ENCODE results near the gene BLM.

The BLM gene

DNA sequence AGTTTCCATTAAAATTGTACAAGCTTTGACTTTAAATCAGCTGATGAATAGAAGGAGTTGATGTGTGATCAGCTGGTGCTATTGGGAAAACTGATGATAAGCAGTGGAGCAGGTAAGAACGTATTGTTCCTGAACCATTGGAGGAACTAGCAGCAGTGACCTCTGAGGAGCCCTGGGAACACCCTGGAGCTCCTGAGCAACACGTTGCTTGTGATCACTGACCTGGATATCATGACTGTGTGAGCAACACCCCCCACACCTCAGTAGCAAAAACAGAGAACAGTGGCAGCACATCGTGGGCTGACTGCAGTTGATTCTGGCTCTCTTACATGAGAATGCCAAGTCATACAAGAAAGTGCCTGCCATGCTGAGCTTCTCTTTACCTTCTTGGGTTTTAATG lies 72.9 kb downstream of the BLM start:
- no peak for DNase-seq (ENCODE audit: low read depth)

DNA sequence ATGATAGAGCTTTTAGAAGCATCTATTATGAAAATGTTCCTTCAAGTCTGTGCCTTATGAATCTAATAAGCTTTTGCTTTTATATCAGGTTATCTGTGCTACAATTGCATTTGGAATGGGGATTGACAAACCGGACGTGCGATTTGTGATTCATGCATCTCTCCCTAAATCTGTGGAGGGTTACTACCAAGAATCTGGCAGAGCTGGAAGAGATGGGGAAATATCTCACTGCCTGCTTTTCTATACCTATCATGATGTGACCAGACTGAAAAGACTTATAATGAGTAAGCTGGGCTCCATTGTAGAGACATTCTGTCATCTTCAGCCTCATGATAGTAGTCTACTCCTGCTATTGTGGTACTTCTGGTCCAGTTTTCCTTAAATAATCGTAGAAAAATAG lies 73.4 kb downstream of the BLM start:
- DNase-seq (ENCODE audit: low read depth) = no peak

DNA sequence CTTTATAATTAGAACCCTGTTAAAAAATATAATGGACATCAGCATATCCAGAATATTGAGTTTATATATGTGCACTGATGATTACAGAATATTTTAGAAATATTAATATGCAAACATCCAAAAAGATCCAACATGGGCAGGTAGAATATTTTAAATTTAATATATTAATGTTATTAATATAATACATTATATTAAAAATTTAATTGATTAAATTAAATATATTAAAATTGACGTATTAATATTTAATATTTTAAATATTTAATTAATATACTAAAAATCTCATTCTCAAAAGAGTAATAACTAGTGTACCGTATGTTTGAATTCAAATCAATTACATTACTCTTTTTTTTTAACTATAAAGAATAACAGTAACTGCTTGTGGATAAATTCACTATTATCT lies 77.4 kb downstream of the BLM start:
- no peak for DNase-seq (ENCODE audit: low read depth)

DNA sequence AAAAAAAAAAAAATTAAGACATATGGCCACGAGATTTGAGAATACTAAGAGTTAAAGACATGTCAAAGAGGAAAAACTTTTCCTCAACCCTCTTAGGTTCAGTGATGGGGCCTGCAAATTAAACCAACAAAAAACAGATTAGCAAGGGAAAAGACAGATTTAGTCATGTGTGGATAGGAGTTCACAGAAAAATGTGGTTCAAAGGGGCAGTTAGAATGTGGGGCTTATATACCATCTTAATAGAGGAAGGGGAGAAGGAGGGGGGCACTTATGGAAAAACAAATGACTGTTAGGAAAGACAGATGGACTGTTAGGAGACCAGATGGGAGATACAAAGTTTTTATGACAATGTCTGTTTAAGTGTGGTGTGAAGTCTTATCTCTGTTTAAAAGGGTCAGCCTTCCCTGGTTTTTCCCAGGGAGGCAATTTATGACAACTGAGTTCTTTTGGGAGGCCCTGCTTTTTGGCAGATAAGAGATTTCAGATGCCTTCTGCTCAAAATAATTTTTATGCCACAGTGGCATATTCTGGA lies 82.6 kb downstream of the BLM start:
- DNase-seq (ENCODE audit: low read depth) = no peak

DNA sequence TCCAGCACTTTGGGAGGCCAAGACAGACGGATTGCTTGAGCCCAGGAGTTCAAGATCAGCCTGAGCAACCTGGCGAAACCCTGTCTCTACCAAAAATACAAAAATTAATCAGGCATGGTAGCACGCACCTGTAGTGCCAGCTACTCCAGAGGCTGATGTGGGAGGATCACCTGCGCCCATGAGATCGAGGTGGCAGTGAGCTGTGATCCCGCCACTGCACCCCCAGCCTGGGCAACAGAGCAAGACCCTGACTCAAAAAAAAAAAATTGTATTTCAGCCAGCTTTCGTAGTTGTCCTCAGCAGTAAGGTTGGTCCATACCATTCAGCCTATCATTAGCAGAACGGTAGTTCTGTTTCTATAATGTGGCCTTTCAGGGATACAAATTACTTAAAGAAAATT lies 84.7 kb downstream of the BLM start:
- no peak for DNase-seq (ENCODE audit: low read depth)

DNA sequence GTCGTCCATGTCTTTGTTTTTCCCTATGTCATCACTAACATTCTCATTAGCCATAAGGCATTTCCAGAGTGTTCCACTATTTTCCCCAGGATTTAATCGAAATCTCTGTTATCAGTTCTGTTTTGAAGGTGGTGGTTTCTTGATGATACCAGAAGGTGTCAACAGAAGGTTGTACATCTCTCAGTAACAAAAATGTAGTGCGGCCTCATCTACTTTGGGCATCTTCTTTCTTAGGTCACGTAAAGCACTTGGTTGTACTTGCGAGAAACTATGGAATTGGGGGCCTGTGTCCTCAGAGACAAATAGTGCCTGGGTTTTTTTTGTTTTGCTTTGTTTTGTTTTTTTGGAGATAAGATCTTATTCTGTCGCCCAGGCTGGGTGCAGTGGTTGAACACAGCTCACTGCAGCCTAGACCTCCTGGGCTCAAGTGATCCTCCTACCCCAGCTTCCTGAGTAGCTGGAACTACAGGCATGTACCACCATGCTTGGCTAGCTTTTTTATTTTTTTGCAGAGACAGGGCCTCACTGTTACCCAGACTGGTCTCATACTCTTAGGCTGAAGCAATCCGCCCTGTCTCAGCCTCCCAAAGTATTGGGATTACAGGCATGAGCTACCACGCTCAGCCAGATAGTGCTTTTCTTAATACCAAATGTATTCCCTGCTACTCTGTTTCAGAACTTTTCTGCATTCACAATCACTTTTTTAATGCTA lies 90.1 kb downstream of the BLM start:
- DNase-seq (ENCODE audit: low read depth) = no peak

DNA sequence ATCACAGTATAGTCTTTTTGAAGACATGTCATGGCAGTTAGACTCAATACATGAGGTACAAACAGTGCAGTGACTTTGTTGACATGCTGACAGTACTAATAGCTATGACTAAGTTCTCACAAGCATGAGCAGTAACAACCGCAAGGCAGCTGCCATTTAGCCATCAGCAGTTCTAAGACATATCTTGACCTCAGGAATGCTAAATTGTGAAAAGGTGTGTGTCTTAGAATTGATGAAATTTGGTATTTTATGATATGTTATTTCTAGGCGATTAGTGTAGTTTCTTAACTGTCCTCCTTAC lies 90.6 kb downstream of the BLM start:
- DNase-seq (ENCODE audit: low read depth) = no peak

DNA sequence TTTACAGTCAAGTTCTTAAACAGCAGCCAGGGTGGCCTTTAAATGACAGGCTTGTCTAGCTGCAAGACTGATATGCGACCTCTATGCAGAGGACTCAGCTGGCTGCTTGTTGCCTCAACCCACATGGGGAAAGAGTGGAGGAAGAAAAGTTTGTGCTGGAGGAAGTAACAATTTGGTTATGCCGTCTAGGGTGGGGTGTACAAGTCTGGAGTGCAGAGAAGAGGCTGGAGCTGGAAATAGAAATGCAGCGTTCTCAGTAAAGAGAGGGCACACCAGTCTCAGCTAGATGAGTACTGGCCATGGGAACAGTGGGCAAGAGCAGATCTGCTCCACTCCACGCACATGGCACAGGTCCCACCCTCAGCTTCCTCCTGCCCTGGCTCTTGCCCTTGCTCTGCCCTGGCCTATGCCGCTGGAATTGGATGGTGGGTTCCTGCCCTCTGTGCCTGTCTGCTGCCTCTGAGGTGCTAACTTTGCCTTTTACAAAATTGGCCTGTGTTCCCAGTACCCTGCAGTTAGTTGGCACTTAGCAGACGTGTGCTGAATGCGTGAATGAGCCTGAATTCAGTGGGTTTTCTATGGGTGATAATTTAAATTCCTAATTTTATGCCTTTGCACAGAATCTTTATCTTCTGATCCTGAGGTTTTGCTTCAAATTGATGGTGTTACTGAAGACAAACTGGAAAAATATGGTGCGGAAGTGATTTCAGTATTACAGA lies 91.5 kb downstream of the BLM start:
- DNase-seq (ENCODE audit: low read depth) = no peak

DNA sequence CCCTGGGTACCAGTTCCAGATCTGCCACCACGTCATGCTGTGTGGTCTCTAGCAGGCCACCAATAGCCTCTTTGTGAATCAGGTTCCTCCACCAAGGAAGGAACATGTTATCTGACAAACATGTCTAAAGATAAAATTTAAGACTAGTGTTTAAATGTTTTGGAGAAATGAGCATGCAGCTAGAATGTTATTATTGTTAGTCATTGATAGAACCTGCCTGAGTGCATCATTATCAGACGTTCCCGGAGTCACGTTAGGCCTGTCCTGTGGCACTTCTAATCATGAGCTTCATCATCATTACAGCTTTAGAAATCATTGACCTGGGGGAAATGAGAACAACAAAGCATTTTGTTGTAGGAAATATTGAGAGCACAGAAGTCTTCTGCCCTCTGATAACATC lies 92.4 kb downstream of the BLM start:
- no peak for DNase-seq (ENCODE audit: low read depth)

DNA sequence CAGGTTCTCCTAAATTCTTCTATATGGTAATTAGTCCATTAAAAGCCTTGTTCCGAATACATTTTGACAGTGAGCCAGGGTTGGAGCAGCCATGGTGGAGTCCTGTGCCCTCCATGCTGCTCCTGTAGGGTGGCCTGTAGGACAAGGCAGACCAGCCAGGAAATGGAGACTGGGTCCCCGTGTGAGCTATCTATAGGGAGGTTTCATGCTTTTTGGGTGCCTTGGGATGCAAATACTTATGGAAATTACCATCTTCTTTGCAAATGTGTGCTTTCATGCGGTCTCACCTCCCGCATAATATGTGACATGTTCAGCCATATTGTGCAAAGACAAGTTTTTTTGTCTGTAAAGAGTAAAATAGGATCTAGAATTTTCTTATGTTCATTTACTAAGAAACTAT lies 93.2 kb downstream of the BLM start:
- no peak for DNase-seq (ENCODE audit: low read depth)

DNA sequence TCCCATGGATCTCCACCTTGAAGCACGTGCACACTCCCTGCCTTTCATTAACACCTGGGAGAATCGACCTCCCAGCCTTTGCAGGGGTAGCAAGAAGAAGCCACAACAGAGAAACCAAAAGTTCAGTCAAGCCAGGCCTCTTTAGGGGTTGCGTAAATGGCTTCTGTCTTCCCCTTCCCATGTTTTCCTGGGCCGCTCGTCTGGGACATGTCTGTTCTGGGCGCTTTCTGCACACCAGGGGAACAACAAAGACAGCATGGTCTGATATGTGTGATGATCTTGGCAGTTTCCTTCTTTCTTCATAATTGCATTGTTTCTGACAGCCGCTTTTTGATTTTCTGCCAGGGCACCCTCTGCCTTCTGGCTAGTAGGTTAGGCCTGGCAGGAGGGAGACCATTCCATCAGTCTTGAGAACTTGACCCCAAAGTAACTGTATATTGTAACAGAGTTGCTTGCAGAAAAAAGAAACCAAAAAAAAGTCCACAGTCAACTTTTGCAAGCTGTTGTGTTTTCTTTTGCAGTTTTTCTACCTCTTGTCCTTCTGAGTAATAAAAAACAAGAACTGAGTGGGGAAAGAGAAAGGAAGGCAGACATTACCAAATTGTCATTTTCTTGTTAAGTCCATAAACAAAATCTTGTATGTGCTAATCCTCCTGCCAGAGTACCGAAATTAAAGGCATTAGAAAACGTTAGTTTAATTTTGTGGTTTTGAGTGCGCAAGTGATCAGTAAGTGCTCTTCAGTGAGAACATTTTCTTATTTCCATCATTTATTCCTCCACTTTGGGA lies 95.2 kb downstream of the BLM start:
- DNase-seq (ENCODE audit: low read depth) = no peak

DNA sequence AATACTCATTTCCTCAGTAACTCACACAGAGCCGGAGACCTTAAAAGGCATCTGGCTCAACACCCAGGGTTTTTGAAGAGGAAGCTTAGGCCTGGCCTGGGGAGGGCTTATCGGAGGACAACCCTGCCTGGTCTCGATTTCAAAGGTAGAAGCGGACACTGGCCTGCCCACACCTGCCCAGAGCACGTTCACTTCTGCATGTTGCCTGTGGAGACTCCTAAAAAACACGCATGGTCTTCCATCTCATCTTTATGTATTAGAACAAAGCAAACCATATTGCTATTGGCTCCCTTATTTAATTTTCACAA lies 95.8 kb downstream of the BLM start:
- no peak for DNase-seq (ENCODE audit: low read depth)

DNA sequence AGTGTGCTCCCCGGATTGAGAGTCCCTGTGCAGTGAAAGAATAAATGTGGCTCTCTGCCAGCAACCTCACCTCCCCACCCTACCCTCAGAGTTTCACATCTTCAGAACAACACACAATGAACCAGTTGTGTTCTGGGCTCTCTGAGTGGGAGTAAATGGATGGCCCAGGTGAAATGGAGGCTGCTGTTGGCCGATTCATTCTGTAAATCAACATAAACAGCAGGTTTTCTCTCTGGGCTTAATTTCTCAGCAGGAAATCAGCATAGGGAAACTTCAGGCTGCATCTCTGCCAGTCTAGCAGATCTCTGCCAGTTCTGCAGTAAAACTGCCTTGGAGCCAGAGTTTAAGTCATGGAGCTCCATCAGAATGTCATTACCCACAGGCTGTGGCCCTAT lies 96.6 kb downstream of the BLM start:
- DNase-seq (ENCODE audit: low read depth) = no peak

DNA sequence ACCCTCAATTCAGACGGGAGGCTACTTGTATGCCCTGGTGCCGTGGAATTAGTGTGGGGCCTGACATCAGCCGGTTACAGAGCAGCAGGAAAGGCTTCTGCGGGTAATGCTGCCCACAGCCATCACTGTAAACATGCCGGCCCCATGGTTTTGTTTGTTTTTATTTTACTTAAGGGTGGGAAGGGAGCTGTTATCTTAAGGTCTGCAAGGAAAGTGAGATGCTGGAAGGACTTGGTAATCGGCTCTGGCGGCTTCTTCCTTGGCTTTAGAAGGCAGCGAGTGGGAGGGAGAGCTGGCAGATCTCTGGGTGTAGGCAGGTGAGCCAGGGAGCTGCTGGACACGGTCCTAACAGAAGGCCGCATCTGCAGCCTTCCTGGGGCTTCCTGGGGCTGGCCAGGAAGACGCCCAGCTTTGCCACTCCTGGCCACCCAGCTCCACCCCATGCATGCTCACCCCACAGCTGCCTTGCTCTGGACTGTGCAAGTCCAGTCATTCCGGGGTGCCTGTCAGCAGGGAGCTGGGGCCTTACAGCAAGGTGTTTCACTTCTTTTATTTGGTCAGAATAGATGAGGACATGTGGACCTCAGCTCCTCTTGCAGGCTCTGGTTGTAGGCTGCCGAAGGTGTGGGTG lies 97.2 kb downstream of the BLM start:
- no peak for DNase-seq (ENCODE audit: low read depth)

DNA sequence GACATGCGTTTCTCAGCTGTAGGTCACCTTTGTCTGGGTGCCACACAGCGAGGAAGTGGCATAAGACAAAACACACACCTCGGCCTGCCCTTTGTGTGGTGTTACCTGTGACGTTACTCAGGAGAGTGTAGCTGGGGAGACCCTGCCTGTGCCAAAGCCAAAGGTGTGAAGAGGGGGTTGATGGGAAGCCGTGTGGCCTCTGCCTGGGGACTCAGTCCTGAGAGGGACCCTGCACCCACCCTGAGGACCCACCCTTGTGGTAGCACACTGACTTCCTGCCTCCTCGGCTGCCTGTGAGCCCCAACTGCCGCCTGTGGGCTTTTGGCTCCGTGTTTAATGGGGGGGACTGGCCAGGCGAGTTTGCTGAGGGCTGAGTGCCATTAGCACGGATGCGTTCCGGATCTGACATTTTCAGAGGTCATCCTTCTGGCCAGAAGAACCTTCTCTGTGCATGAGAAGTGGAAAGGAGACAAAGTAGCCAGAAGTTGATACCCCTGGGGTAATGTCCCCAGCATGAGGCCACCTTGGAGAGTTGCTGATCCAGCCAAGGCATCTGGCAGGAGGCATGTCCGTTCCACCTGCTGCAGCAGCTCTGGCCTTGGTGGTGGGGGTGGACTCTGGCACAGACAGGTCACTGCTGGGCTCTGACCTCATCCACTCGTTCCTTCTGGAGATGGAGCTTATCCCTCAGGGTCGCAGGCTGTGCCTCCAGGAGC lies 99.4 kb downstream of the BLM start:
- DNase-seq (ENCODE audit: low read depth) = no peak

DNA sequence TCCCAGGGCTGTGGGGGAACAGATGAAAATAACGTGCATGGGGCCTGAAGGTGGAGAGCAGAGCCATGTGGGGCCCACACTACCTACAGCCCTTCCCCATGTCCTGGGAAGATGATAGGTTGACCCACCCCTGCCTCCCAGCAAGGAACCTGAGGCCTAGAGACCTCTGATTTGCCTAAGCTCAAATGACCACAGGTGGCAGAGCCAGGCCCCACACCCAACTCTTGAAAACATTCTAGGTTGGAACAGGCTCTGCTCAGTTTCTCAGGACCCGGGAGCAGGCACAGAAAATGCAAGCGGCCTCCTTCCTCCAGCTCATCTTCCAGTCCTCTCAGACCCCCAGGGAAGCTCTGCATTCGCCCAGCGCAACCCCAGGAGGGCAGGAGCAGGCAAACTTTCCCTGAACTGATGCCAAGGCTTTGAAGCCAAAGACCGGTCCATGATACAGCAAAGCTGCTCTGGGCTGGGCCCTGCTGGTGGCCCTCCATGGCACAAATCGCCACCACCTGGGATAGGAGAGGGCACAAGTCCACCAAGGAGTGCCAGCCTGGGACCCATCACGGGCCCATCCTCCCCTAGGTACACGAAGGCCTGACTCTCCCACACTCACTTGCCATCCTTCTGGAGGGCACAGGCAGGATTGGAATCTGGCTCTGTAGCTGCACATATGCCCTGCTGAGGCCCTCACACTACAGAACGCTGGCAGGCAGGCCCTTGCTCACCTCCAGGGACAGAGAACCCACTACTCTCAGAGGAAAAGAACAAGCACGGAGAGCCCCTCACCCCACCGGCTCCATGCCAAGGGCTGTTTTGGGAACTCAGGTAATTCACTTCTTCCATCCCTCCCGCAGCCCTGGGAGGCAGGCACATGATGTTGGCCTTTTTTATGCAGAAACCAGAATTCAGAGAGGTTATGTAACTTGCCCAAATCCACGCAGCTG lies 100.2 kb downstream of the BLM start:
- no peak for DNase-seq (ENCODE audit: low read depth)

DNA sequence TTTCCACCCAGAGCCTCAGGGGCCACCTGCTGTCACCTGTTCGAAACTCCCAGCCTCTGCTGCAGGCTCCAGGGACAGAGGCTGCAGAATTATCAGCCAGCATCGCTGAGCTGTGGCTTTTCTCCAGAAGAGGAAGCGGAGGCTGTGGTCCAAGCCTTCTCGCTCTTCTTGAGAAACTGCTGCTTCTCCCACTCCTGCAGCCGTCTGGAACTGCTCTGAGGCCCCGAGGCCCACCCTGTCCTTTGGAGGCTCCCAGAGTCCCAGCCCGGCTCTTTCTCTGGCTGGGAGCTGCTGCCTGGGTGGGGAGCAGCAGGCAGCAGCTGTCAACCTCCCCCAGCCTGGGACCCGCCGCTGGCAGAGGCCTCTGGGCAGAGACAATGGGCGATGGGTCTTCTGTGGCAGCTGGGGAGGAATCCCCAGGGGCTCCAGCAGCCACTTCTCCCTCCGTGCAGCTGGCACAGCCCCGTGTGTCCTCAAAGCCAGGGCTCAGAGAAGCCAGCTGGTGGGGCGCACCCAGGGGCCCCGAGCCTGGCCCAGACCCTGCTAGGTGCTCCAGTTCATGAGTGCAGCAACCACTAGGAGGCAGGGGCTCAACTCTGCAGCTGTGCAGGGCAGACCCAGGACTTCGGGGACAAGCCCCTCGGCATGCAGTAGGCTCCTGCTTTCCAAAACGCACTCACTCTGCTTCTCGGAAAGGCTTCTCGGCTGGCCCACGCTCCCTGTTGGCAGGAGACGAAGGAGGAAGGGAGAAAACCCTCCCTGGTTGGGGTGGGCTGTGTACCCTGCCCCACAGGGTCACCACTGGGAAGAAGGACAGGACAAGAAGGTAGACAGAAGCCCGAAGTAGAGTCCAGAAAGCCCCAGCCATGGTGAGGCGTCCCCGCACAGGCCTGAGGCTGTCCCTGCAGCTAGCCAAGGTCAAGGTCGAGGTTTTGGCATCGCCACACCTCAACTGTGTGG lies 101.4 kb downstream of the BLM start:
- no peak for DNase-seq (ENCODE audit: low read depth)

DNA sequence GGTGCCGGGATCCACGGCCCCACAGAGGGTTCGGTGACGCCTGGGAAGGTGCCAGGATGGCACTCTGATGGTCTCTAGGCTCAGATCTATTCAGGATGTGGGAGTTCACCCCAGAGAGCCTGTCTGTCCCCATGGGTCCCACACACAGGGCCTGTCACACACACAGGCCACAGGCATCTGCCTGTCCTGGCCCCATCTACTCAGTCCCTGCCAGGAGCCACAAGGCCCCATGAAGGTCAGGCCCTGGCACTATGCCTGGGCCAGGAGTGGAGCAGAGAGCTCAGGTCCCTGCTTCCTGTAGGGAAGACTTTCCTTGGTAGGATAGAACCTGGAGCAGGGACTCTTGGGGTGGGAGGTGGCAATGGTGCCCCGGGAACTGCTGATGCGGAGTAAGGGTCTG lies 102.2 kb downstream of the BLM start:
- no peak for DNase-seq (ENCODE audit: low read depth)

DNA sequence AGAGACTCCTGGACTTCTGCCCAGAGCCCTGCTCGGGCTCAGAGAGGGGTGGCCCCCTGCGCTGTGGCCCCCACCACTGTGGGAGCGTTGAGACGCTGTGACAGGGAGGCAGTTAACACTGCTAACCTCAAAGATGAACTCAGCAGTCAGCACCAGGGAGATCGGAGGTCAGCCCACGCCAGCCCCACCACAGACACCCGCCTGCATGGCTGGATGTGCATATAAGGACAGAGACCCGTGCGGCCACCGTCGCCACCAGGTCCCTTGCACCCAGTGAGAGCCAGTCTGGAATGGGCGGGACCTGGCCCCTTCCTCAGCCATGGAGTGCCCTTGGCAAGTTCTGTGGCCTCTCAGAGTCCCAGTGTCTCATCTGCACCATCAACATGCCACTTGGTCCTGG lies 102.7 kb downstream of the BLM start:
- no peak for DNase-seq (ENCODE audit: low read depth)

DNA sequence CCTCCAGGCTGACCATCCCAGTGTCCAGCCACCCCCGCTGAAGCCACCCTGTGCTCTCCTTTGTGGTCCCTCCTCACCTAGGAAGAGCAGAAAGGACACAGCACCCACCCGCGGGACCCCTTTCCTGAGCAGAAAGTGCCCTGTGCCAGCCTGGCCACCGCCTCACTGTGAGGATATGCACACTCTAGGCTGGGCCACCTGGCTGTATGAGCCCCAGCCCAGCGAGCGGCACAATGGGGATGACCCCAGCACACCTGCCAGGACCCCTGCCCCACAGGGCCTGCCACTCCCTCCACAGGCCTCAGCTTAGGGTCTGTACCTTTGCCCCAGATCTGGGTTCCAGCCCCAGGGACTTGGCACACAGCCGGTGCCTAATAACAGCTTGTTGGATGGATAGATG lies 103.3 kb downstream of the BLM start:
- no peak for DNase-seq (ENCODE audit: low read depth)

Data from stimulated activated CD4-positive, alpha-beta T cell treated with anti-CD3 and anti-CD28 coated beads, Interleukin-2, amount 100 ng/mL, for 4 hours (primary cell).